Stomach (tissue), 9 donors: ENCODE measurements around the gene RAPGEF1. TPM values are rescaled to one million over a fixed set of nuclear protein-coding genes. Genes with fewer than 3 reads are reported as not detected.

Experiments
- DNase-seq, 2 donors: peaks; one replicate each; pipeline versions ENCODE4 v3.0.0 to v3.0.0-alpha.2; 2013 to 2019
- H3K27ac ChIP-seq, 5 donors: fragments of 200-600 bp in 4 of 5; sonication (generic) in 4 of 5; one replicate each; pipeline ENCODE4 v1.5.1; 2013 to 2019; ENCODE audit warnings: mild to moderate bottlenecking in 1 of 5, moderate library complexity in 1 of 5
- H3K27me3 ChIP-seq, 3 donors: fragments of 200-600 bp; sonication (generic); one replicate each; pipeline ENCODE4 v1.5.1; 2017 to 2019; ENCODE audit warnings: mixed run types in 1 of 3
- H3K36me3 ChIP-seq, 4 donors: fragments of 200-600 bp; sonication (generic); 1 replicate in 3 of 4; 2 replicates in 1 of 4; pipeline ENCODE4 v1.5.1; 2016 to 2019
- H3K4me1 ChIP-seq, 4 donors: fragments of 200-600 bp; sonication (generic); one replicate each; pipeline ENCODE4 v1.5.1; 2016 to 2019
- H3K4me3 ChIP-seq, 4 donors: fragments of 200-600 bp; sonication (generic) in 3 of 4; one replicate each; pipeline ENCODE4 v1.5.1; 2016 to 2019; ENCODE audit warnings: mild to moderate bottlenecking in 1 of 4
- H3K9me3 ChIP-seq, 4 donors: fragments of 200-600 bp; sonication (generic); one replicate each; pipeline ENCODE4 v1.5.1; 2016 to 2019
- CTCF ChIP-seq, 7 experiments: fragments of 450-650 bp in 4 of 7; fragments of 200-600 bp in 3 of 7; sonication (generic) in 3 of 7; IDR thresholded peaks; one replicate each; pipeline ENCODE4 v1.5.1; 2016 to 2019; ENCODE audit warnings: antibody characterized with exemption in 7 of 7, control low read depth in 2 of 7, mild to moderate bottlenecking in 1 of 7
- EP300 ChIP-seq: sonication (generic); formaldehyde crosslinking; IDR thresholded peaks from one replicate; pipeline ENCODE4 v1.6.1; 2017; ENCODE audit warnings: antibody characterized with exemption
- POLR2A ChIP-seq, 4 donors: fragments of 450-650 bp; IDR thresholded peaks; one replicate each; pipeline ENCODE4 v1.6.1; 2016; ENCODE audit warnings: antibody characterized with exemption in 4 of 4, control low read depth in 2 of 4, mild to moderate bottlenecking in 1 of 4, moderate library complexity in 1 of 4
- POLR2AphosphoS5 ChIP-seq, 3 donors: sonication (generic); formaldehyde crosslinking; IDR thresholded peaks; one replicate each; pipeline ENCODE4 v1.6.1; 2016; ENCODE audit warnings: antibody characterized with exemption in 3 of 3
- WGBS, 5 donors: extraction: QIAGEN DNeasy Blood & Tissue Kit in 3 of 5; methylation state at CpG; one replicate each; pipeline versions ENCODE4 v1.1.5 to v1.1.7; 2013 to 2018; 5-methylcytosine and 5-hydroxymethylcytosine counted together
- intact Hi-C: fragments of 100-400 bp; cut with DNase I; formaldehyde crosslinking; loops from one replicate; pipeline ENCODE4 v1.15.1; 2023; ENCODE audit warnings: low total_unique reads
- polyA plus RNA-seq, 3 donors: library from polyadenylated mRNA; stranded (reverse); fragments of 200-250 nt; gene quantifications; one replicate each; pipeline ENCODE4 v1.2.3, GENCODE V29; 2013
- total RNA-seq, 5 donors: library from RNA; depleted of rRNA; stranded (reverse); fragments of >200 nt; gene quantifications; one replicate each; pipeline versions ENCODE4 v1.1.0 to v1.2.3, GENCODE V29; 2014 to 2016
- donor health status: healthy with polysubstance abuse.
- donor health status: Bipolar disorder and iron deficiency.
- donor health status: healthy.

Gene RAPGEF1
- total and polyA plus RNA-seq, 8 donors = 8.4 to 84.6 (median 45.1) TPM

GRCh38 chr9:131619680-131620079, 120.2 kb downstream of the RAPGEF1 start:
- no peak overlapping the region for H3K4me3 ChIP-seq
- no peak overlapping the region for H3K27ac ChIP-seq
- no peak for DNase-seq
- WGBS, 5 donors = 93 to 100% (median 97%) methylated on average over 2 to 3 of the region's 3 CpGs
- peaks cover 0 to 13% (median 8%) of the 10 kb centered on the region in 4 donors for H3K4me1 ChIP-seq
- no peaks in the 10 kb centered on the region for H3K9me3 ChIP-seq
- H3K27me3 ChIP-seq = no peaks in the 10 kb centered on the region
- peaks cover 46 to 100% (median 98%) of the 10 kb centered on the region in 4 donors for H3K36me3 ChIP-seq
- TF ChIP-seq EP300 = no peak
- no peak for TF ChIP-seq CTCF (IDR thresholded peaks at IDR 0.05)
- TF ChIP-seq POLR2A (IDR thresholded peaks at IDR 0.05) = no peak
- no peak for TF ChIP-seq POLR2AphosphoS5 (IDR thresholded peaks at IDR 0.05)
- intact Hi-C loops = no loop called here

GRCh38 chr9:131618785-131619184, 121.1 kb downstream of the RAPGEF1 start:
- H3K27me3 ChIP-seq = no peaks in the 10 kb centered on the region
- intact Hi-C loops = no loop called here
- no peaks in the 10 kb centered on the region for H3K9me3 ChIP-seq
- peaks cover 40 to 100% (median 98%) of the 10 kb centered on the region in 4 donors for H3K36me3 ChIP-seq
- no peak overlapping the region for H3K27ac ChIP-seq
- no peak for TF ChIP-seq POLR2A (IDR thresholded peaks at IDR 0.05)
- no peak for TF ChIP-seq CTCF (IDR thresholded peaks at IDR 0.05)
- no peak for TF ChIP-seq POLR2AphosphoS5 (IDR thresholded peaks at IDR 0.05)
- no peak for TF ChIP-seq EP300
- H3K4me1 ChIP-seq = peaks cover 0 to 9% (median 8%) of the 10 kb centered on the region in 4 donors
- H3K4me3 ChIP-seq = no peak overlapping the region
- WGBS, 5 donors = 96 to 98% (median 97%) methylated on average over 16 of the region's 16 CpGs
- no peak for DNase-seq

- Histone ChIP-seq H3K9me3 (no peaks in the 10 kb centered on the region), H3K4me3 (no peak overlapping the region), H3K4me1 (peaks cover 0 to 9% (median 8%) of the 10 kb centered on the region in 4 donors), H3K27me3 (no peaks in the 10 kb centered on the region), H3K27ac (peak overlapping the region in 1 of 5 donors; percentile 14), H3K36me3 (peaks cover 33 to 100% (median 98%) of the 10 kb centered on the region in 4 donors)
- no peak for TF ChIP-seq EP300
- DNase-seq = peak; percentile 43 to 68
- WGBS, 5 donors = 0 to 48% (median 36%) methylated on average over 1 to 2 of the region's 2 CpGs
- intact Hi-C loops = no loop called here
Observed at GRCh38 chr9:131618071-131618479, 121.8 kb downstream of the RAPGEF1 start.

GRCh38 chr9:131617611-131618010, 122.3 kb downstream of the RAPGEF1 start:
- no peak overlapping the region for H3K4me3 ChIP-seq
- 85 to 92% (median 91%) methylated on average over 5 of the region's 5 CpGs for WGBS, 5 donors
- DNase-seq = no peak
- H3K27me3 ChIP-seq = no peaks in the 10 kb centered on the region
- no peaks in the 10 kb centered on the region for H3K9me3 ChIP-seq
- peaks cover 0 to 9% (median 8%) of the 10 kb centered on the region in 4 donors for H3K4me1 ChIP-seq
- H3K27ac ChIP-seq = no peak overlapping the region
- TF ChIP-seq POLR2AphosphoS5 (IDR thresholded peaks at IDR 0.05) (no peak), EP300 (no peak), POLR2A (IDR thresholded peaks at IDR 0.05) (no peak), CTCF (IDR thresholded peaks at IDR 0.05) (no peak)
- H3K36me3 ChIP-seq = peaks cover 28 to 100% (median 98%) of the 10 kb centered on the region in 4 donors
- intact Hi-C loops = no loop called here

- TF ChIP-seq EP300 = no peak
- no peak for TF ChIP-seq POLR2A (IDR thresholded peaks at IDR 0.05)
- no peak for TF ChIP-seq CTCF (IDR thresholded peaks at IDR 0.05)
- 75 to 88% (median 77%) methylated on average over 10 of the region's 10 CpGs for WGBS, 5 donors
- H3K4me3 ChIP-seq = no peak overlapping the region
- DNase-seq = no peak
- H3K27ac ChIP-seq = no peak overlapping the region
- intact Hi-C loops = no loop called here
- peaks cover 26 to 100% (median 97%) of the 10 kb centered on the region in 4 donors for H3K36me3 ChIP-seq
- H3K27me3 ChIP-seq = no peaks in the 10 kb centered on the region
- H3K9me3 ChIP-seq = no peaks in the 10 kb centered on the region
- H3K4me1 ChIP-seq = peaks cover 0 to 9% (median 8%) of the 10 kb centered on the region in 4 donors
Observed at GRCh38 chr9:131616983-131617604, 122.8 kb downstream of the RAPGEF1 start.
